Keratinocyte (primary cell): ENCODE data around the gene ZEB1. TPM values are rescaled to one million over a fixed set of nuclear protein-coding genes. Genes with fewer than 3 reads are reported as not detected.

ENCODE experiments used
- DNase-seq: peaks from one replicate; pipeline ENCODE4 v3.0.0-alpha.2; 2011; ENCODE audit warnings: low read depth, missing footprints, low spot score
- FAIRE-seq: peaks from 2 replicates; lab custom pipeline; 2011; peaks lifted over from hg19 to GRCh38; lab: Jason Lieb, UNC
- H2AFZ ChIP-seq: 2 replicates; pipeline ENCODE4 v1.6.0; 2012; ENCODE audit warnings: low read length, control low read depth, inconsistent platforms; ENCODE audit not compliant: control insufficient read depth
- H3K27ac ChIP-seq: 2 replicates; pipeline ENCODE4 v1.5.1; 2011; ENCODE audit warnings: low read length; ENCODE audit not compliant: control insufficient read depth, insufficient read depth
- H3K27me3 ChIP-seq: 3 replicates; pipeline ENCODE4 v1.6.0; 2011; ENCODE audit warnings: low read length; ENCODE audit not compliant: control insufficient read depth, insufficient read depth; ENCODE audit errors: extremely low read depth
- H3K36me3 ChIP-seq, 2 experiments: 2 replicates in 1 of 2; 3 replicates in 1 of 2; pipeline ENCODE4 v1.5.1; 2011; ENCODE audit warnings: low read length in 2 of 2, mild to moderate bottlenecking in 1 of 2; ENCODE audit not compliant: control insufficient read depth in 2 of 2, insufficient read depth in 2 of 2; ENCODE audit errors: extremely low read depth in 1 of 2
- H3K4me1 ChIP-seq: 3 replicates; pipeline ENCODE4 v1.5.1; 2011; ENCODE audit warnings: low read length; ENCODE audit not compliant: control insufficient read depth, insufficient read depth; ENCODE audit errors: extremely low read depth
- H3K4me2 ChIP-seq: 3 replicates; pipeline ENCODE4 v1.6.0; 2011; ENCODE audit warnings: low read depth, low read length; ENCODE audit not compliant: control insufficient read depth, insufficient read depth; ENCODE audit errors: extremely low read depth
- H3K4me3 ChIP-seq, 3 experiments: fragments of 200-600 bp in 1 of 3; sonication (generic) in 1 of 3; 2 replicates in 2 of 3; 3 replicates in 1 of 3; pipeline ENCODE4 v1.5.1; 2011 to 2016; ENCODE audit warnings: low read length in 3 of 3, mild to moderate bottlenecking in 3 of 3, control low read depth in 2 of 3, inconsistent platforms in 1 of 3, low read depth in 1 of 3, mixed read lengths in 1 of 3, mixed run types in 1 of 3, moderate library complexity in 1 of 3; ENCODE audit not compliant: control insufficient read depth in 2 of 3, insufficient read depth in 2 of 3; ENCODE audit errors: extremely low read depth in 1 of 3
- H3K79me2 ChIP-seq: 2 replicates; pipeline ENCODE4 v1.6.0; 2012; ENCODE audit warnings: low read length; ENCODE audit not compliant: control insufficient read depth, insufficient read depth
- H3K9ac ChIP-seq: 3 replicates; pipeline ENCODE4 v1.6.0; 2011; ENCODE audit warnings: low read length; ENCODE audit not compliant: control insufficient read depth, insufficient read depth; ENCODE audit errors: extremely low read depth
- H3K9me1 ChIP-seq: 3 replicates; pipeline ENCODE4 v1.6.0; 2011; ENCODE audit warnings: low read length; ENCODE audit not compliant: control insufficient read depth, insufficient read depth; ENCODE audit errors: extremely low read depth
- H3K9me3 ChIP-seq: 2 replicates; pipeline ENCODE4 v1.5.1; 2012; ENCODE audit warnings: low read depth, low read length; ENCODE audit not compliant: control insufficient read depth
- H4K20me1 ChIP-seq: 3 replicates; pipeline ENCODE4 v1.6.0; 2011; ENCODE audit warnings: low read length; ENCODE audit not compliant: control insufficient read depth, insufficient read depth; ENCODE audit errors: extremely low read depth
- CTCF ChIP-seq, 3 experiments: IDR thresholded peaks in 1 of 3; conservative IDR thresholded peaks in 1 of 3; optimal IDR thresholded peaks in 1 of 3; 2 replicates in 2 of 3; 3 replicates in 1 of 3; pipeline versions ENCODE3 to v1.5.1; 2011; ENCODE audit warnings: low read length in 3 of 3, mild to moderate bottlenecking in 3 of 3, moderate library complexity in 2 of 3, control low read depth in 1 of 3, inconsistent platforms in 1 of 3; ENCODE audit not compliant: insufficient read depth in 2 of 3; ENCODE audit errors: extremely low read depth in 1 of 3
- EZH2 ChIP-seq: IDR thresholded peaks from one replicate; pipeline ENCODE4 v1.6.1; 2012; ENCODE audit warnings: inconsistent platforms, mild to moderate bottlenecking, low read length, moderate library complexity
- dilution Hi-C: fragments of 300-500 bp; cut with MboI; formaldehyde crosslinking; loops from one replicate; pipeline ENCODE4 v1.7.0; 2020; ENCODE audit warnings: low sequenced_read_pairs; ENCODE audit not compliant: extremely low pct_ligation_motif_present
- polyA plus RNA-seq, 5 experiments: library from polyadenylated mRNA; depleted of rRNA in 3 of 5; stranded (reverse) in 3 of 5; stranded (forward) in 1 of 5; unstranded in 1 of 5; fragments of >200 nt; gene quantifications; 1 replicate in 1 of 5; 2 replicates in 3 of 5; 3 replicates in 1 of 5; pipeline versions ENCODE4 v1.2.1 to v1.2.3, GENCODE V29; 2011 to 2012; ENCODE audit warnings: missing spikeins in 2 of 5, low read depth in 1 of 5, low replicate concordance in 1 of 5

Gene ZEB1
- polyA plus RNA-seq, 1 donor (not counting 4 experiments of a cell fraction or from before 2014, with no cell fraction given), result 0.96 TPM

- dilution Hi-C loops, result no loop called here
- H3K4me3 ChIP-seq, result no peak overlapping the region
- no peak overlapping the region for H2AFZ ChIP-seq
- H4K20me1 ChIP-seq, result no peaks in the 10 kb centered on the region
- H3K36me3 ChIP-seq, result no peaks in the 10 kb centered on the region
- no peak overlapping the region for H3K4me2 ChIP-seq
- TF ChIP-seq CTCF (optimal IDR thresholded peaks at IDR 0.05 in 1 of 3, IDR thresholded peaks at IDR 0.05 in 1 of 3, conservative IDR thresholded peaks at IDR 0.05 in 1 of 3; ENCODE audit: extremely low read depth in 1 of 3, insufficient read depth in 2 of 3, low read length in 3 of 3) (no peak), EZH2 (no peak)
- no peaks in the 10 kb centered on the region for H3K27me3 ChIP-seq
- H3K9me1 ChIP-seq, result no peaks in the 10 kb centered on the region
- H3K79me2 ChIP-seq, result no peaks in the 10 kb centered on the region
- DNase-seq (no peak), FAIRE-seq (no peak)
- no peaks in the 10 kb centered on the region for H3K4me1 ChIP-seq
- no peak overlapping the region for H3K27ac ChIP-seq
- no peaks in the 10 kb centered on the region for H3K9me3 ChIP-seq
- no peak overlapping the region for H3K9ac ChIP-seq
Observed at GRCh38 chr10:31476088-31476487, 157.1 kb downstream of the ZEB1 start.

- dilution Hi-C loops, result no loop called here
- DNase-seq (no peak), FAIRE-seq (no peak)
- Histone ChIP-seq H3K9me1 (no peaks in the 10 kb centered on the region), H3K79me2 (no peaks in the 10 kb centered on the region), H4K20me1 (no peaks in the 10 kb centered on the region), H3K9me3 (no peaks in the 10 kb centered on the region), H3K4me2 (no peak overlapping the region), H3K27ac (no peak overlapping the region), H2AFZ (no peak overlapping the region), H3K36me3 (no peaks in the 10 kb centered on the region), H3K27me3 (no peaks in the 10 kb centered on the region), H3K4me1 (no peaks in the 10 kb centered on the region), H3K4me3 (no peak overlapping the region), H3K9ac (no peak overlapping the region)
- TF ChIP-seq CTCF (optimal IDR thresholded peaks at IDR 0.05 in 1 of 3, IDR thresholded peaks at IDR 0.05 in 1 of 3, conservative IDR thresholded peaks at IDR 0.05 in 1 of 3; ENCODE audit: extremely low read depth in 1 of 3, insufficient read depth in 2 of 3, low read length in 3 of 3) (no peak), EZH2 (no peak)
Observed at GRCh38 chr10:31477584-31477983, 158.6 kb downstream of the ZEB1 start.
